K562 (cell line): Measurements from ENCODE around the gene USP22. TPM values are rescaled to one million over a fixed set of nuclear protein-coding genes. Genes with fewer than 3 reads are reported as not detected.

Experiments
- BRF1 ChIP-seq: IDR thresholded peaks from 3 replicates; pipeline ENCODE4 v1.6.1; 2011; ENCODE audit warnings: borderline replicate concordance, mild to moderate bottlenecking; ENCODE audit not compliant: insufficient read length; ENCODE audit errors: extremely low read depth
- CBX2 ChIP-seq: fragments of 200-600 bp; sonication (generic); IDR thresholded peaks from one replicate; pipeline ENCODE4 v1.6.1; 2012; ENCODE audit warnings: mild to moderate bottlenecking, low read length, inconsistent platforms; ENCODE audit not compliant: insufficient read depth, poor library complexity, severe bottlenecking
- CTCF ChIP-seq, 3 experiments: IDR thresholded peaks in 2 of 3; conservative IDR thresholded peaks in 1 of 3; 2 replicates each; pipeline ENCODE4 v1.5.1; 2011 to 2012; ENCODE audit warnings: low read length in 3 of 3, mild to moderate bottlenecking in 3 of 3, control low read depth in 2 of 3, improper control_type of control experiment in 1 of 3, inconsistent platforms in 1 of 3, low read depth in 1 of 3, mixed read lengths in 1 of 3, moderate library complexity in 1 of 3; ENCODE audit not compliant: insufficient read depth in 2 of 3
- E2F1 ChIP-seq: sonication (generic); formaldehyde crosslinking; IDR thresholded peaks from 2 replicates; pipeline ENCODE4 v1.8.1; 2023; ENCODE audit warnings: mild to moderate bottlenecking, missing genetic modification reagents, moderate library complexity
- GTF2A2 ChIP-seq: IDR thresholded peaks from 2 replicates; pipeline ENCODE4 v1.6.1; 2016; ENCODE audit warnings: mild to moderate bottlenecking, missing genetic modification characterization, missing compliant biosample characterization
- HINFP ChIP-seq: fragments of 450-650 bp; conservative IDR thresholded peaks from 2 replicates; pipeline ENCODE4 v1.6.1; 2016; ENCODE audit warnings: missing genetic modification characterization, low read depth, mild to moderate bottlenecking, control low read depth, missing compliant biosample characterization
- KAT8 ChIP-seq: fragments of 450-650 bp; IDR thresholded peaks from 2 replicates; pipeline ENCODE4 v1.6.1; 2016; ENCODE audit warnings: low read depth, mild to moderate bottlenecking
- MNT ChIP-seq, 2 experiments: fragments of 450-650 bp; conservative IDR thresholded peaks; 2 replicates each; pipeline ENCODE4 v1.6.1; 2017; ENCODE audit warnings: mild to moderate bottlenecking in 2 of 2, moderate library complexity in 2 of 2
- NR2C1 ChIP-seq, 2 experiments: fragments of 450-650 bp; IDR thresholded peaks; 2 replicates each; pipeline ENCODE4 v1.6.1; 2017; ENCODE audit warnings: mild to moderate bottlenecking in 2 of 2, antibody characterized with exemption in 1 of 2, inconsistent platforms in 1 of 2, missing compliant biosample characterization in 1 of 2, missing genetic modification characterization in 1 of 2
- POLR3A ChIP-seq: IDR thresholded peaks from 2 replicates; pipeline ENCODE4 v1.6.1; 2011; ENCODE audit warnings: borderline replicate concordance, mild to moderate bottlenecking, moderate library complexity; ENCODE audit not compliant: insufficient read length, insufficient read depth; ENCODE audit errors: extremely low read depth
- SMARCA4 ChIP-seq: fragments of 450-650 bp; IDR thresholded peaks from 2 replicates; pipeline ENCODE4 v1.6.1; 2016
- SMC3 ChIP-seq: conservative IDR thresholded peaks from 2 replicates; pipeline ENCODE4 v1.6.1; 2011; ENCODE audit warnings: low read depth, low read length, improper control_type of control experiment; ENCODE audit not compliant: insufficient read depth
- TBL1XR1 ChIP-seq, 2 experiments: IDR thresholded peaks; 2 replicates each; pipeline ENCODE4 v1.6.1; 2012; ENCODE audit warnings: improper control_type of control experiment in 2 of 2, low read length in 2 of 2, mild to moderate bottlenecking in 1 of 2
- TGIF2 ChIP-seq: sonication (generic); formaldehyde crosslinking; IDR thresholded peaks from 2 replicates; pipeline ENCODE4 v1.8.1; 2022; ENCODE audit warnings: mild to moderate bottlenecking, missing genetic modification reagents, moderate library complexity
- ZNF518B ChIP-seq: fragments of 250-450 bp; sonication (Bioruptor Pico); IDR thresholded peaks from 2 replicates; pipeline ENCODE4 v1.5.0; 2021; ENCODE audit warnings: mild to moderate bottlenecking, moderate library complexity
- ZNF766 ChIP-seq: fragments of 200-800 bp; sonication (Bioruptor generic); conservative IDR thresholded peaks from 2 replicates; pipeline ENCODE4 v1.6.1; 2016; ENCODE audit warnings: missing genetic modification characterization, missing compliant biosample characterization
- polyA plus RNA-seq, 8 experiments: library from polyadenylated mRNA; depleted of rRNA in 4 of 8; stranded (reverse) in 5 of 8; unstranded in 3 of 8; fragments of >200 nt; fragmentation: Nextera tagmentation in 2 of 8; fragmentation: Illumina TruSeq in 1 of 8; extraction: Ambion mirVana in 2 of 8; extraction: Trizol in 1 of 8; gene quantifications; 2 replicates each; pipeline versions ENCODE4 v1.2.1 to v1.2.3, GENCODE V29; 2011 to 2014; ENCODE audit warnings: inconsistent platforms in 1 of 8, missing spikeins in 1 of 8
- total RNA-seq, 7 experiments: library from RNA; depleted of rRNA in 6 of 7; stranded (reverse); fragments of >200 nt in 6 of 7; fragmentation: Illumina TruSeq in 2 of 7; extraction: Trizol in 2 of 7; gene quantifications; 2 replicates each; pipeline versions ENCODE4 v1.2.1 to v1.2.3, GENCODE V29; 2011 to 2021; ENCODE audit warnings: low replicate concordance in 1 of 7

USP22 gene
- total and polyA plus RNA-seq, 9 of the 15 experiments (the other 6 are each of a cell fraction or from before 2014, with no cell fraction given), result 6.5 to 113 (median 58.9) TPM

- TF ChIP-seq ZNF518B (CRISPR knock-in tag) (no peak), SMC3 (no peak), GTF2A2 (tag) (no peak), ZNF766 (CRISPR knock-in tag) (peak; percentile 99), TBL1XR1 (IDR thresholded peaks at IDR 0.05; ENCODE audit: low read length in 2 of 2) (no peak), E2F1 (CRISPR knock-in tag) (no peak), TGIF2 (CRISPR knock-in tag) (no peak), HINFP (tag) (no peak), CBX2 (no peak), POLR3A (no peak), NR2C1 (IDR thresholded peaks at IDR 0.05) (no peak), NR2C1 (tag; IDR thresholded peaks at IDR 0.05) (no peak), MNT (conservative IDR thresholded peaks at IDR 0.05) (no peak), CTCF (IDR thresholded peaks at IDR 0.05 in 2 of 3, conservative IDR thresholded peaks at IDR 0.05 in 1 of 3; ENCODE audit: insufficient read depth in 2 of 3, low read depth in 1 of 3, low read length in 3 of 3) (no peak), SMARCA4 (peak; percentile 70), BRF1 (no peak), KAT8 (no peak)
Observed at GRCh38 chr17:20979792-20980083, 63.1 kb downstream of the USP22 start (continued).
